ENCODE measurements around the gene SCARB1.

The SCARB1 gene

DNA sequence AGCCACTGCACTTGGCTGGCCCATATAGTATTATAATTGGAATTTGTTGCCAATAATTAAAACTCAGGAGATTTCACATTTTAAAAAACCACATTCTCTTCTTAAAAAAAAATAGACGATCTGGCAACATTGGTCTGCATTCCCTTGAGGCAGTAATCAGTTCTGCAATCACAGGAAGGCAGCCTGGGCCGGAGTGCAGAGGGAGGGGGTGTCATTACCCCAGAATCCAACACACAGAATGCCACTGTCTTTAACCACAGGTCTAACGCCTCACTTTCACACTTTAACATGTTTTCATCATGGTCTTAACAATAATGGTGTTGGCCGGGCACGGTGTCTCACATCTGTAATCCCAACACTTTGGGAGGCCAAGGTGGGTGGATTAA is 100.1 kb downstream of the SCARB1 start:
- DNase-seq (ENCODE audit: low spot score): no peak
- H3K27ac ChIP-seq: peak overlapping the region; percentile 44
- no peak for TF ChIP-seq CTCF (conservative IDR thresholded peaks at IDR 0.05; ENCODE audit: low read depth)
- ChIA-PET CTCF (interaction anchor here (0.9 kb wide), 1 partner anchor 207 kb away, joined by 4 read pairs; no protein-coding TSS in a partner anchor), POLR2A (ENCODE audit: low non-redundant PET) (no interaction called here)

DNA sequence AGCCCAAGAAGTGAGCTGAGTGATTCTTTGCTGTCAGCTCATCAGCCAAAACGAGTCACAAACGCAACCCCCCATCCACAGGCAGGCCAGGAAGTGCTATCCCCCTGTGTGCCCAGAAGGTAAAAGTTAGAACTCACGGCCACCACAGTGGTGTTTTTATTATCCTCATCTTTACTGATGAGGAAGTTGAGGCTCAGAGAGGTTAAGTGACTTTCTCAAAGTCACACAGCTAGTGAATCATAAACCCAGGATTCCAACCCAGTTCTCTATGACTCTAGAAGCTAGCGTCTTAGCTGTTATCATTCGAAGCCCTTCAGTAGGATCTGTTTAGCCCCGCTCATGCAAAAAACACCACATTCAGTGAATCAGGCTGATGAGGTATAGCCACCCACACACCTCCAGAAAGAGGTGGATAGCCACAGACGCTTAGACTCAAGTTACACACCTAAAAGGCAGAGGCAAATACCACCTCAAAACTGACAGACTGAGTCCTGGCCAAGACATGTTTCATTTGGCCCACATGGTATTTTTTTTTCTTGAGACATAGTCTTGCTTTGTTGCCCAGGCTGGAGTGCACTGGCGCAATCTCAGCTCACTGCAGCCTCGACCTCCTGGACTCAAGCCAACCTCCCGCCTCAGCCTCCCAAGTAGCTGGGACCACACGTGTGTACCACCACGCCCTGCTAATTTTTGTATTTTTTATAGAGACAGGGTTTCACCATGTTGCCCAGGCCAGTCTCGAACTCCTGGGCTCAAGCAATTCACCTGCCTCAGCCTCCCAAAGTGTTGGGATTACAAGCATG is 100.7 kb downstream of the SCARB1 start:
- ChIA-PET CTCF (interaction anchor here (0.9 kb wide), 1 partner anchor 206 kb away, joined by 4 read pairs; no protein-coding TSS in a partner anchor), POLR2A (ENCODE audit: low non-redundant PET) (no interaction called here)

GRCh38 chr12:124762384-124762783 is 101.3 kb downstream of the SCARB1 start:
- CTCF ChIA-PET: interaction anchor here (1.5 kb wide), 1 partner anchor 9 kb away, joined by 3 read pairs; no protein-coding TSS in a partner anchor
- DNase-seq (ENCODE audit: low spot score): no peak
- TF ChIP-seq CTCF (conservative IDR thresholded peaks at IDR 0.05; ENCODE audit: low read depth): no peak
- H3K27ac ChIP-seq: no peak overlapping the region
- POLR2A ChIA-PET (ENCODE audit: low non-redundant PET): no interaction called here

More for the DNA sequence above, 100.7 kb downstream of the SCARB1 start:
- peak overlapping the region; percentile 44 for H3K27ac ChIP-seq
- TF ChIP-seq CTCF (conservative IDR thresholded peaks at IDR 0.05; ENCODE audit: low read depth): no peak
- peak; percentile 36 for DNase-seq (ENCODE audit: low spot score)

DNA sequence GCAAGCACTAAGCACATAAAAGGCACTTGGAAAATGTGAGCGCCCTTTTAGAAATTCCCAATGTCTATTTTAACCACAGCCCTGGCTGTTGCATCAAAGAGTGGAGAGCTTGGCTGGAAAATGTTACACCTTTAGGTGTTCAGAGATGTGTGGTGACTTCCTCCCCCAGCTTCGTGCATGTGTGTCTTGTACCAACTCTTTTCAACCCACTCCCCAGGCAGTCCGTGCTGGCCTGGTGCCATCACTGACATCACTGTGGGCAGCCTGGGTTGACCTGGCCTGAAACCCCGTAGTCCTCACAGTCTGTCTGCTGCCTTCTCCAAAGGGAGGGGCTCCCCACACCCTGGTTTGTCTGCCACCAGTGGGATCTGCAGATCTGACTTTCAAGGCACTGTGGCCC is 101.8 kb downstream of the SCARB1 start:
- no peak for DNase-seq (ENCODE audit: low spot score)

GRCh38 chr12:124761056-124761455 is 102.6 kb downstream of the SCARB1 start:
- TF ChIP-seq CTCF (conservative IDR thresholded peaks at IDR 0.05; ENCODE audit: low read depth): no peak
- CTCF ChIA-PET: interaction anchor here (0.5 to 1.5 kb wide), 2 partner anchors 11 kb away, joined by 3 to 4 read pairs; no protein-coding TSS in a partner anchor
- POLR2A ChIA-PET (ENCODE audit: low non-redundant PET): no interaction called here
- H3K27ac ChIP-seq: no peak overlapping the region
- no peak for DNase-seq (ENCODE audit: low spot score)

More for the DNA sequence above, 101.8 kb downstream of the SCARB1 start:
- H3K27ac ChIP-seq: no peak overlapping the region
- no peak for TF ChIP-seq CTCF (conservative IDR thresholded peaks at IDR 0.05; ENCODE audit: low read depth)
- CTCF ChIA-PET: interaction anchor here (1.5 kb wide), 1 partner anchor 10 kb away, joined by 3 read pairs; no protein-coding TSS in a partner anchor
- POLR2A ChIA-PET (ENCODE audit: low non-redundant PET): no interaction called here

GRCh38 chr12:124760560-124760959 is 103.1 kb downstream of the SCARB1 start:
- ChIA-PET CTCF (interaction anchor here (0.5 kb wide), 1 partner anchor 11 kb away, joined by 4 read pairs; no protein-coding TSS in a partner anchor), POLR2A (ENCODE audit: low non-redundant PET) (no interaction called here)
- DNase-seq (ENCODE audit: low spot score): no peak
- no peak overlapping the region for H3K27ac ChIP-seq
- TF ChIP-seq CTCF (conservative IDR thresholded peaks at IDR 0.05; ENCODE audit: low read depth): no peak

Measured in RWPE1 (cell line).